Esophagus muscularis mucosa (tissue), 4 donors: ENCODE data around the gene TNFAIP2.

ENCODE experiments used
- CTCF ChIP-seq, 3 experiments: fragments of 200-600 bp in 2 of 3; fragments of 450-650 bp in 1 of 3; sonication (generic) in 2 of 3; IDR thresholded peaks; one replicate each; pipeline ENCODE4 v1.5.1; 2017 to 2019; ENCODE audit warnings: antibody characterized with exemption in 3 of 3, mild to moderate bottlenecking in 2 of 3, moderate library complexity in 1 of 3
- EP300 ChIP-seq: sonication (generic); formaldehyde crosslinking; IDR thresholded peaks from one replicate; pipeline ENCODE4 v1.6.1; 2017; ENCODE audit warnings: antibody characterized with exemption
- POLR2A ChIP-seq: fragments of 450-650 bp; IDR thresholded peaks from one replicate; pipeline ENCODE4 v1.6.1; 2017; ENCODE audit warnings: antibody characterized with exemption, moderate library complexity, mild to moderate bottlenecking, low read depth
- POLR2AphosphoS5 ChIP-seq, 2 donors: sonication (generic); formaldehyde crosslinking; IDR thresholded peaks; one replicate each; pipeline ENCODE4 v1.6.1; 2017; ENCODE audit warnings: antibody characterized with exemption in 2 of 2

GRCh38 chr14:103085106-103086091 lies 37.9 kb upstream of the TNFAIP2 start:
- TF ChIP-seq CTCF (IDR thresholded peaks at IDR 0.05): no peak
- TF ChIP-seq EP300: no peak
- no peak for TF ChIP-seq POLR2A
- TF ChIP-seq POLR2AphosphoS5 (IDR thresholded peaks at IDR 0.05): no peak
